ENCODE results near the gene CBX6.
"Not testable (repeated sequence)": the region's sequence is repeated elsewhere in the genome, so short reads cannot be mapped to it uniquely, and the experiment has no call there.

Gene CBX6

GRCh38 chr22:38859581-38860282 is 12.3 kb downstream of the CBX6 start:
- Mint-ChIP-seq H3K4me3 (no peak overlapping the region), H3K27ac (peak overlapping the region; percentile 29), H3K4me1 (no peaks in the 10 kb centered on the region), H3K27me3 (no peaks in the 10 kb centered on the region), H3K9me3 (no peaks in the 10 kb centered on the region), H3K36me3 (ENCODE audit: low read depth) (no peaks in the 10 kb centered on the region)
- DNase-seq (no peak), ATAC-seq (peak; percentile 6)

GRCh38 chr22:38858492-38858891 is 13.5 kb downstream of the CBX6 start:
- Mint-ChIP-seq H3K36me3 (ENCODE audit: low read depth) (no peaks in the 10 kb centered on the region), H3K27me3 (peaks cover 2% of the 10 kb centered on the region), H3K4me3 (no peak overlapping the region), H3K9me3 (no peaks in the 10 kb centered on the region), H3K4me1 (no peaks in the 10 kb centered on the region), H3K27ac (no peak overlapping the region)
- ATAC-seq (no peak), DNase-seq (no peak)

- H3K9me3 Mint-ChIP-seq; H3K4me3 Mint-ChIP-seq; H3K27me3 Mint-ChIP-seq; H3K27ac Mint-ChIP-seq; ATAC-seq; DNase-seq; H3K4me1 Mint-ChIP-seq; H3K36me3 Mint-ChIP-seq (ENCODE audit: low read depth): not testable (repeated sequence)
Observed at GRCh38 chr22:38854476-38854875, 17.5 kb downstream of the CBX6 start.

- not testable (repeated sequence) for H3K27ac Mint-ChIP-seq; H3K27me3 Mint-ChIP-seq; ATAC-seq; H3K4me3 Mint-ChIP-seq; H3K4me1 Mint-ChIP-seq; DNase-seq; H3K9me3 Mint-ChIP-seq; H3K36me3 Mint-ChIP-seq (ENCODE audit: low read depth)
Observed at GRCh38 chr22:38853883-38854282, 18.1 kb downstream of the CBX6 start.

- H3K27me3 Mint-ChIP-seq: peaks cover 4% of the 10 kb centered on the region
- H3K36me3 Mint-ChIP-seq (ENCODE audit: low read depth): no peaks in the 10 kb centered on the region
- H3K27ac Mint-ChIP-seq: no peak overlapping the region
- ATAC-seq (no peak), DNase-seq (no peak)
- H3K4me1 Mint-ChIP-seq: no peaks in the 10 kb centered on the region
- H3K4me3 Mint-ChIP-seq: no peak overlapping the region
- no peaks in the 10 kb centered on the region for H3K9me3 Mint-ChIP-seq
Observed at GRCh38 chr22:38853196-38853651, 18.8 kb downstream of the CBX6 start.

- ATAC-seq (no peak), DNase-seq (no peak)
- Mint-ChIP-seq H3K27ac (no peak overlapping the region), H3K4me1 (no peaks in the 10 kb centered on the region), H3K4me3 (no peak overlapping the region), H3K27me3 (peaks cover 7% of the 10 kb centered on the region), H3K36me3 (ENCODE audit: low read depth) (no peaks in the 10 kb centered on the region), H3K9me3 (no peaks in the 10 kb centered on the region)
Observed at GRCh38 chr22:38852522-38852921, 19.5 kb downstream of the CBX6 start.

- ATAC-seq (no peak), DNase-seq (no peak)
- Mint-ChIP-seq H3K27me3 (peaks cover 9% of the 10 kb centered on the region), H3K36me3 (ENCODE audit: low read depth) (no peaks in the 10 kb centered on the region), H3K4me1 (no peaks in the 10 kb centered on the region), H3K27ac (no peak overlapping the region), H3K4me3 (no peak overlapping the region), H3K9me3 (no peaks in the 10 kb centered on the region)
Observed at GRCh38 chr22:38850941-38851849, 20.8 kb downstream of the CBX6 start.

GRCh38 chr22:38850399-38850798 is 21.6 kb downstream of the CBX6 start:
- DNase-seq (no peak), ATAC-seq (no peak)
- Mint-ChIP-seq H3K36me3 (ENCODE audit: low read depth) (no peaks in the 10 kb centered on the region), H3K9me3 (no peaks in the 10 kb centered on the region), H3K4me1 (no peaks in the 10 kb centered on the region), H3K27me3 (peaks cover 14% of the 10 kb centered on the region), H3K4me3 (no peak overlapping the region), H3K27ac (no peak overlapping the region)

GRCh38 chr22:38849811-38850210 is 22.2 kb downstream of the CBX6 start:
- H3K4me3 Mint-ChIP-seq: no peak overlapping the region
- DNase-seq (no peak), ATAC-seq (no peak)
- H3K27ac Mint-ChIP-seq: no peak overlapping the region
- H3K27me3 Mint-ChIP-seq: peaks cover 20% of the 10 kb centered on the region
- H3K9me3 Mint-ChIP-seq: no peaks in the 10 kb centered on the region
- H3K4me1 Mint-ChIP-seq: no peaks in the 10 kb centered on the region
- H3K36me3 Mint-ChIP-seq (ENCODE audit: low read depth): no peaks in the 10 kb centered on the region

GRCh38 chr22:38846412-38846811 is 25.6 kb downstream of the CBX6 start:
- Mint-ChIP-seq H3K27ac (no peak overlapping the region), H3K27me3 (peaks cover 33% of the 10 kb centered on the region), H3K9me3 (no peaks in the 10 kb centered on the region), H3K4me1 (peaks cover 13% of the 10 kb centered on the region), H3K4me3 (no peak overlapping the region), H3K36me3 (ENCODE audit: low read depth) (no peaks in the 10 kb centered on the region)
- DNase-seq: no peak
- ATAC-seq: no peak

GRCh38 chr22:38845004-38845740 is 26.8 kb downstream of the CBX6 start:
- no peak overlapping the region for H3K4me3 Mint-ChIP-seq
- no peak overlapping the region for H3K27ac Mint-ChIP-seq
- DNase-seq (no peak), ATAC-seq (no peak)
- H3K36me3 Mint-ChIP-seq (ENCODE audit: low read depth): no peaks in the 10 kb centered on the region
- H3K9me3 Mint-ChIP-seq: no peaks in the 10 kb centered on the region
- peaks cover 13% of the 10 kb centered on the region for H3K4me1 Mint-ChIP-seq
- H3K27me3 Mint-ChIP-seq: peaks cover 41% of the 10 kb centered on the region

GRCh38 chr22:38844315-38845003 is 27.6 kb downstream of the CBX6 start:
- no peak for DNase-seq
- no peaks in the 10 kb centered on the region for H3K9me3 Mint-ChIP-seq
- no peak for ATAC-seq
- H3K27me3 Mint-ChIP-seq: peaks cover 44% of the 10 kb centered on the region
- no peaks in the 10 kb centered on the region for H3K36me3 Mint-ChIP-seq (ENCODE audit: low read depth)
- peak overlapping the region; percentile 50 for H3K4me3 Mint-ChIP-seq
- H3K4me1 Mint-ChIP-seq: peaks cover 13% of the 10 kb centered on the region
- no peak overlapping the region for H3K27ac Mint-ChIP-seq

GRCh38 chr22:38843657-38844314 is 28.2 kb downstream of the CBX6 start, which contains the start of gene NPTXR:
Gene NPTXR (minus strand): TSS chr22:38844028.
- ATAC-seq (peak; percentile 55), DNase-seq (peak; percentile 31)
- Mint-ChIP-seq H3K4me1 (peaks cover 13% of the 10 kb centered on the region), H3K27ac (no peak within 1 kb of the TSS), H3K27me3 (peaks cover 42% of the 10 kb centered on the region), H3K36me3 (ENCODE audit: low read depth) (no peaks in the 10 kb centered on the region), H3K4me3 (peak within 1 kb of the TSS; percentile 72), H3K9me3 (no peaks in the 10 kb centered on the region)

Data from activated naive CD8-positive, alpha-beta T cell treated with anti-CD3 and anti-CD28 coated beads, Interleukin-2, amount 50 U/mL, for 24 hours (primary cell).